Testis (tissue), 2 donors: ENCODE measurements around the gene CNNM2.

Experiments used
- CTCF ChIP-seq, 3 experiments: fragments of 450-650 bp in 2 of 3; fragments of 200-600 bp in 1 of 3; sonication (generic) in 1 of 3; IDR thresholded peaks; one replicate each; pipeline ENCODE4 v1.5.1; 2016 to 2019; ENCODE audit warnings: antibody characterized with exemption in 3 of 3, mild to moderate bottlenecking in 2 of 3, moderate library complexity in 1 of 3
- POLR2A ChIP-seq: fragments of 450-650 bp; IDR thresholded peaks from one replicate; pipeline ENCODE4 v1.6.1; 2017; ENCODE audit warnings: antibody characterized with exemption, mild to moderate bottlenecking, moderate library complexity

DNA sequence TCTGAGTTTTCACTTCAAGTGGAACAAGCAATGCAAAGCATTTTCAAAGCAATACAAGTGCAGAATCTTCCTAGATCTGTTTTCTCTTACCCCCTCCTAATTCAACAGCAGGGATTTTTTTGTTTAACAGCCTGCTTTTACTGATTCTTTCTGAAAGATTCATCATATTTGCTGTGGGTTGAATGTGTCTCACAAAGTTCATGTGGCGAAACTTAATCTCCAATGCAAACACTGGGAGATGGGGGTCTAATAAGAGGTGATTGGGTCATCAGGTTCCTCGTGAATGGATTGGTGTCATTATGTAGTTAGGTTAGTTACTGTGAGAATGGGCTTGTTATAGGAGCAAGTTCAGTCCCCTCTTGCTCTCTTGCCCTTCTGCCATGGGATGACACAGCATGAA is 107.6 kb downstream of the CNNM2 start:
- TF ChIP-seq POLR2A (no peak), CTCF (IDR thresholded peaks at IDR 0.05) (no peak)
